ENCODE measurements around the gene INTS4.
"Not testable (repeated sequence)": the region's sequence is repeated elsewhere in the genome, so short reads cannot be mapped to it uniquely, and the experiment has no call there.

INTS4 gene

DNA sequence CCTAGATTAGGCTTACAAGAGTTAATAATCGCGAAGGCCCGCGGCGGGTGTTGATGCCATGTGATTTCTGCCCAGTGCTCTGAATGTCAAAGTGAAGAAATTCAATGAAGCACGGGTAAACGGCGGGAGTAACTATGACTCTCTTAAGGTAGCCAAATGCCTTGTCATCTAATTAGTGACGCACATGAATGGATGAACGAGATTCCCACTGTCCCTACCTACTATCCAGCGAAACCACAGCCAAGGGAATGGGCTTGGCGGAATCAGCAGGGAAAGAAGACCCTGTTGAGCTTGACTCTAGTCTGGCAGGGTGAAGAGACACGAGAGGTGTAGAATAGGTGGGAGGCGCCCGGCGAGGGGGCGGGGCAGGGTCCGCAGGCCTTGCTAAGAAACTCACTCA is 108.1 kb downstream of the INTS4 start:
- no peak overlapping the region for H3K4me3 ChIP-seq (replicated peaks in 1 of 2; ENCODE audit: low read depth in 2 of 2, low read length in 2 of 2)
- DNase-seq (ENCODE audit: low read depth in 2 of 2), result peak in 1 of 2 donors; percentile 18
- no peak for TF ChIP-seq CTCF (IDR thresholded peaks at IDR 0.05; ENCODE audit: low read depth, low read length)

GRCh38 chr11:77884829-77885190 is 109.7 kb downstream of the INTS4 start:
- no peak for DNase-seq (ENCODE audit: low read depth in 2 of 2)
- no peak overlapping the region for H3K4me3 ChIP-seq (replicated peaks in 1 of 2; ENCODE audit: low read depth in 2 of 2, low read length in 2 of 2)
- no peak for TF ChIP-seq CTCF (IDR thresholded peaks at IDR 0.05; ENCODE audit: low read depth, low read length)

GRCh38 chr11:77884186-77884828 is 110.2 kb downstream of the INTS4 start:
- no peak for TF ChIP-seq CTCF (IDR thresholded peaks at IDR 0.05; ENCODE audit: low read depth, low read length)
- H3K4me3 ChIP-seq (replicated peaks in 1 of 2; ENCODE audit: low read depth in 2 of 2, low read length in 2 of 2), result no peak overlapping the region
- DNase-seq (ENCODE audit: low read depth in 2 of 2), result peak; percentile 42 to 67

- DNase-seq (ENCODE audit: low read depth in 2 of 2), result no peak
- H3K4me3 ChIP-seq (replicated peaks in 1 of 2; ENCODE audit: low read depth in 2 of 2, low read length in 2 of 2), result no peak overlapping the region
- TF ChIP-seq CTCF (IDR thresholded peaks at IDR 0.05; ENCODE audit: low read depth, low read length), result no peak
Observed at GRCh38 chr11:77883775-77884174, 110.7 kb downstream of the INTS4 start.

DNA sequence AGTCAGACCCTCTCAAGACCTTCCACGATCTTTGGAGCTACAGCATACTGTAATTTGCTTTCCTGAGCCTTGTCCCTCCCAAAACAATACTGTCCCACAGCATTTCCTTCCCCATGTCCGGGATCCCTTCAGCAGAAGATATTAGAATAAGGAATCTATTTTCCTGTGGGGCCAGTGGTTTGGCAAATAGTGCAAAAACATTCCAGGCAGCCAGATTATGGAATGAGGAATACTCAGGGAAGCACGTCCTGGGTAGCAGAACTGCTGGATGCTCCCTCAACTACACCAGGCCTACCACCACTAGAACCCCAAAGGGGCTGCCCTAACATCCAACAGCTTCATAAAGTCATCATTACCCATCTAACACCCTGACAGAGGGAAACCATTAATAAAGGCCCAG is 112.1 kb downstream of the INTS4 start:
- no peak for TF ChIP-seq CTCF (IDR thresholded peaks at IDR 0.05; ENCODE audit: low read depth, low read length)
- peak in 1 of 2 donors; percentile 20 for DNase-seq (ENCODE audit: low read depth in 2 of 2)
- H3K4me3 ChIP-seq (replicated peaks in 1 of 2; ENCODE audit: low read depth in 2 of 2, low read length in 2 of 2), result no peak overlapping the region

DNA sequence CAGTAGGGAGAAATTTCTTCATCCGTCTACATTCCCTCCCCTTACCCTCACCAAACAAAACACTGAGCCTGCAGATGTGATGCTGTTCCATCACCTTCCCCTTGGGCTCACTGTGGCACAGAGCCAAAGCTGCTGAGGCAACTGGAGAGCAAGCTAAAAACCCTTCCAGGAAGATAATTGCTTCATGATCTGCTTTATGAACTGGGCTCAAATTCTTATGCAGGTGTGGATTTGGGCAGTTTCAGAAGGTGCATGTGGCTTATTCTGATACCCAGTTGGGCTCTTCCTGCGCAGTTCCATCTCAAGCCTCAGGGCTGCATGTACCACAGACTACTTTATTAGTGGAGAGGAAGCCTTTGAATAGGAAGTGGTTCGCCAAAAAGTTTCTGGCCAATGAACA is 115.2 kb downstream of the INTS4 start:
- no peak overlapping the region for H3K4me3 ChIP-seq (replicated peaks in 1 of 2; ENCODE audit: low read depth in 2 of 2, low read length in 2 of 2)
- peak; percentile 63 to 64 for DNase-seq (ENCODE audit: low read depth in 2 of 2)
- TF ChIP-seq CTCF (IDR thresholded peaks at IDR 0.05; ENCODE audit: low read depth, low read length), result peak; percentile 16

GRCh38 chr11:77878247-77878646 is 116.2 kb downstream of the INTS4 start:
- peak; percentile 88 to 90 for DNase-seq (ENCODE audit: low read depth in 2 of 2)
- not testable (repeated sequence) for H3K4me3 ChIP-seq (replicated peaks in 1 of 2; ENCODE audit: low read depth in 2 of 2, low read length in 2 of 2)
